Astrocyte of the spinal cord (primary cell): Measurements from ENCODE around the gene VAV2.

ENCODE experiments used
- DNase-seq: peaks from one replicate; pipeline ENCODE4 v3.0.0; 2011; ENCODE audit warnings: low read depth, low spot score
- H3K4me3 ChIP-seq: 2 replicates; pipeline ENCODE4 v1.5.1; 2011; ENCODE audit warnings: low read depth, mild to moderate bottlenecking, low read length, moderate library complexity
- CTCF ChIP-seq: IDR thresholded peaks from 2 replicates; pipeline ENCODE4 v1.5.1; 2012; ENCODE audit warnings: low read depth, mild to moderate bottlenecking, low read length, inconsistent platforms
- in situ Hi-C: cut with HindIII; loops from 2 replicates; pipeline ENCODE4 v1.10.0; 2017; ENCODE audit warnings: low sequenced_read_pairs

The VAV2 gene

GRCh38 chr9:133826289-133827085 lies 165.6 kb downstream of the VAV2 start:
- H3K4me3 ChIP-seq = no peak overlapping the region
- in situ Hi-C loops = no loop called here
- no peak for TF ChIP-seq CTCF
- DNase-seq = no peak

GRCh38 chr9:133825555-133826218 lies 166.4 kb downstream of the VAV2 start:
- H3K4me3 ChIP-seq = no peak overlapping the region
- DNase-seq = peak; percentile 57
- no peak for TF ChIP-seq CTCF
- in situ Hi-C loops = no loop called here

- no peak overlapping the region for H3K4me3 ChIP-seq
- DNase-seq = no peak
- in situ Hi-C loops = no loop called here
Measured at GRCh38 chr9:133824802-133825186, 167.3 kb downstream of the VAV2 start.

GRCh38 chr9:133824106-133824801 lies 167.9 kb downstream of the VAV2 start:
- in situ Hi-C loops = no loop called here
- H3K4me3 ChIP-seq = no peak overlapping the region
- no peak for DNase-seq
- TF ChIP-seq CTCF = no peak

More at GRCh38 chr9:133824802-133825186, 167.3 kb downstream of the VAV2 start:
- no peak for TF ChIP-seq CTCF

- TF ChIP-seq CTCF = no peak
- in situ Hi-C loops = no loop called here
- no peak for DNase-seq
- H3K4me3 ChIP-seq = no peak overlapping the region
Measured at GRCh38 chr9:133823189-133824105, 168.7 kb downstream of the VAV2 start.

- in situ Hi-C loops = no loop called here
- no peak for DNase-seq
- TF ChIP-seq CTCF = no peak
- H3K4me3 ChIP-seq = no peak overlapping the region
Measured at GRCh38 chr9:133822430-133823065, 169.6 kb downstream of the VAV2 start.
